Mononuclear cell (primary cell): ENCODE measurements around the gene KDM4C. TPM values are rescaled to one million over a fixed set of nuclear protein-coding genes. Genes with fewer than 3 reads are reported as not detected.
"Not testable (repeated sequence)": the region's sequence is repeated elsewhere in the genome, so short reads cannot be mapped to it uniquely, and the experiment has no call there.

Source experiments
- H3K27me3 ChIP-seq: 2 replicates; pipeline ENCODE4 v1.6.0; 2011; ENCODE audit warnings: low read length, control low read depth; ENCODE audit not compliant: insufficient read depth
- H3K4me1 ChIP-seq: 2 replicates; pipeline ENCODE4 v1.5.1; 2011; ENCODE audit warnings: mild to moderate bottlenecking, low read length, control low read depth; ENCODE audit not compliant: insufficient read depth
- H3K4me3 ChIP-seq: 2 replicates; pipeline ENCODE4 v1.5.1; 2011; ENCODE audit warnings: mild to moderate bottlenecking, low read length, moderate library complexity
- H3K9me3 ChIP-seq: 2 replicates; pipeline ENCODE4 v1.5.1; 2011; ENCODE audit warnings: low read depth, mild to moderate bottlenecking, control low read depth, low read length
- total RNA-seq: library from RNA; depleted of rRNA; stranded (reverse); fragments of >200 nt; gene quantifications from one replicate; pipeline ENCODE4 v1.2.3, GENCODE V29; 2012

Gene KDM4C
- total RNA-seq, 1 donor: 78.6 TPM

GRCh38 chr9:6757132-6757455, 679 bp upstream of the KDM4C start:
- Histone ChIP-seq H3K4me3 (peak overlapping the region; percentile 96), H3K27me3 (no peaks in the 10 kb centered on the region), H3K4me1 (peaks cover 22% of the 10 kb centered on the region), H3K9me3 (no peaks in the 10 kb centered on the region)

DNA sequence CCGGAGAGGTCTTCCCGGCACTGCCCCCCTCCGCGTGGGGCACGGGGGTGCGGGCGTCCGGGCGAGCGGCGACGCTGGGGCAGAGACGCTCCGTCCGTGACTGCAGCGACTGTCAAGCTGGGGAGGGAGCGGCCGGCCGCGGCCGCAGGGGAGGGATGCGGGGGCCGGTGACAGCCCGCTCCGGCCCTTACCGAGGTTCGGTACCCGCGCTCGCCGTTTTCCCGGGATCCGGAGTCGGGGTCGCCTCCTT, 400 bp downstream of the KDM4C start:
- Histone ChIP-seq H3K27me3 (no peaks in the 10 kb centered on the region), H3K9me3 (no peaks in the 10 kb centered on the region), H3K4me1 (peaks cover 22% of the 10 kb centered on the region), H3K4me3 (peak overlapping the region; percentile 96)

DNA sequence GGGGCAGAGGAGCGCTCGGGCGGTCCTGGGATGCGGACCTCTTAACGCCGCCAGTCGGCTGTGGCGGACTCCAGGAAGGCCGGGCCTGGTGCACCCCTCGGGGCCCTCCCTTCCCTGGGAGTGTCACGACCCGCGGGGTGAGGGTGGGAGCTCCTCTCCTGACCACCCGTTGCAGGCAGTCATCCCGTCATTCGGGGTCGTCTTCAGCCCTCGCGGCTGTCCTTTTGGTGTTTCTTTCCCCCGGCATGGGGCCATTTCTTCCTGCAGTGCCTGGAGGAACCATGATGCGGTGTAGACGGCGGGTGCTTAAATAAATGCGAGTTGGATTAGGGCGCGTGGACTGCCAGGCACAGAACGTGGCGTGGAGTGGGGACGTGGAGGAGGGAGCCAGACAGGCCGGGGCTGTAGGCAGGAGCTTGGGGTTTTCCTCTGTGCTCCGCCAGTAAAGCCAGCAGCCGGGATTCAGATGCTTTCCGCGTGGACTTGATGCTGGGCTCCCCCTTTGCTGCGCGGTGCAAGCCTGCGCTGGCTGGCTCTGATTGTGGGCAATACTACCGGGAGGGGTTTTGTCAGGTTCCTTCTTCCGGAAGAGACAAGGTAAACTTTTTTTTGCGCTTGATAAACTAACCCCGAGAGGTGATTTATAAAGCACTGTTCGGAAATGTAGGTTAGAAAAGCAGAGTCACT, 868 bp downstream of the KDM4C start:
- Histone ChIP-seq H3K27me3 (no peaks in the 10 kb centered on the region), H3K4me3 (peak overlapping the region; percentile 96), H3K9me3 (no peaks in the 10 kb centered on the region), H3K4me1 (peaks cover 22% of the 10 kb centered on the region)

DNA sequence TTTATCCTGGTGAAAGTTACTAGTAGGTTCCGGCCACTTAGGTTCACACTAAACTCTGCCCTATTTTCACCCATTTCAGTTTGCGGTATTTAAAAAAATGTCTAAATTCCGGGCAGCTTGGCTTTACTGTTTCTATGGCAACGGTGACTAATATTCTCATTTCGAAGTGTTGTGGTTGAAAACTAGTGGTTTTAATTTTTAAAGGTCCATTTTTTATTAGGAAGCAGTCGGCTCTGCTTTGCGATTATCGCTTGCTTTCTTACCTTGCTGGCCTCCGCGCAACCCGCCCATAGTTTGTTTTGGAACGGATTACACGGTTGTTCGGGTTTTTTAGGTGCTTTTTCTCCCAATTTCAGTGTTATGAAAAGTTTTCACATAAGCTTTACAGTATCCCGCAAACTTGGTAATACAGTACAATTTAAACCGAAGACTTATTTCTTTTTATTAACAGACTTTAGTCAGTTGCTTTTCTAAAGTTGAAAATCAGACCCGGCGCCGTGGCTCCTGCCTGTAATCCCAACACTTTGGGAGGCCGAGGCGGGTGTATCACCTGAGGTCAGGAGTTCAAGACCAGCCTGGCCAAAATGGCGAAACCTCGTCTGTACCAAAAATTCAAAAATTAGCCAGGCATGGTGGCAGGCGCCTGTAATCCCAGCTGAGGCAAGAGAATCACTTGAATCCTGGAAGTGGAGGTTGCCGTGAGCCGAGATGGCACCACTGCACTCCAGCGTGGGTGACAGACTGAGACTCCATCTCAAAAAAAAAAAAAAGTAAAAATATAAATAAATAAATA, 1.6 kb downstream of the KDM4C start:
- H3K27me3 ChIP-seq: no peaks in the 10 kb centered on the region
- H3K4me3 ChIP-seq: peak overlapping the region; percentile 96
- peaks cover 22% of the 10 kb centered on the region for H3K4me1 ChIP-seq
- H3K9me3 ChIP-seq: no peaks in the 10 kb centered on the region

DNA sequence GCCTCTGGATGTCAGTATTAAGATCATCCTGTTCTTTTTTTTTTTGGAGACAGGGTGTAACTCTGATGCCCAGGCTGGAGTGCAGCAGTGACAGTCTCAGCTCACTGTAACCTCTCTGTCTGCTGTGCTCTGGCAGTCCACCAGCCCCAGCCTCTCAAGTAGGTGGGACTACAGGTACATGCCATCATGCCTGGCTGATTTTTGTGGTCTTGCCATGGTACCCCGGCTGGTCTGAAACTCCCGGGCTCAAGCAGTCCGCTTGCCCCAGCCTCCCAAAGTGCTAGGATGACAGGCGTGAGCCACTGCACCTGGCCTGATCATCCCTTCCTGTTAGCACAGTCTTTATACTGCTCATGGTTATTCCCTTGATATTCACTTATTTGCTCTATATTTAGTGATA, 3.5 kb downstream of the KDM4C start:
- Histone ChIP-seq H3K27me3 (no peaks in the 10 kb centered on the region), H3K9me3 (no peaks in the 10 kb centered on the region), H3K4me1 (peaks cover 26% of the 10 kb centered on the region), H3K4me3 (no peak overlapping the region)

- H3K4me1 ChIP-seq: peaks cover 20% of the 10 kb centered on the region
- H3K4me3 ChIP-seq: no peak overlapping the region
- H3K9me3 ChIP-seq: no peaks in the 10 kb centered on the region
- no peaks in the 10 kb centered on the region for H3K27me3 ChIP-seq
These were observed 5.5 kb downstream of the KDM4C start for GRCh38 chr9:6763244-6763643.

- Histone ChIP-seq H3K9me3 (no peaks in the 10 kb centered on the region), H3K27me3 (no peaks in the 10 kb centered on the region), H3K4me1 (peaks cover 15% of the 10 kb centered on the region), H3K4me3 (no peak overlapping the region)
These were observed 6.2 kb downstream of the KDM4C start for GRCh38 chr9:6764011-6764410.

DNA sequence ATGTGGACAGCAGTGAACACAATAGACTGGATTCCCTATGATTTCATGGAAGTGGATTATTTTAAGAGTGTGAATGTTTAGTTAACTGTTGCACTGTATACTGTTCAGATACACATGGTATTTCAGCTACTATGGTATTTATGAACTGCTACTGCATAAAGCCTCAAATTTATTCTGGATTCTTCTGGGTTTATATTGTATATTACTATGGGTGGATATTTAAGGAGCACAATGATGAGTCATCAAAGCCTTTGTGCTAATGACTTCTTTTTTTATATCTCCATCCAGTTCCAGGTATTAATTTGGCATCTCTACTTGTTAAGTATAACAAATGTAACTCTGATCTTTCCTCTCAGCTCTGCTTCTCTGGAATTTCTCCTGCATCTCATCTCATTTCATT, 6.8 kb downstream of the KDM4C start:
- H3K4me3 ChIP-seq: no peak overlapping the region
- H3K27me3 ChIP-seq: no peaks in the 10 kb centered on the region
- peaks cover 10% of the 10 kb centered on the region for H3K4me1 ChIP-seq
- H3K9me3 ChIP-seq: no peaks in the 10 kb centered on the region

GRCh38 chr9:6764950-6765349, 7.2 kb downstream of the KDM4C start:
- no peaks in the 10 kb centered on the region for H3K27me3 ChIP-seq
- no peak overlapping the region for H3K4me3 ChIP-seq
- no peaks in the 10 kb centered on the region for H3K9me3 ChIP-seq
- H3K4me1 ChIP-seq: peaks cover 6% of the 10 kb centered on the region

DNA sequence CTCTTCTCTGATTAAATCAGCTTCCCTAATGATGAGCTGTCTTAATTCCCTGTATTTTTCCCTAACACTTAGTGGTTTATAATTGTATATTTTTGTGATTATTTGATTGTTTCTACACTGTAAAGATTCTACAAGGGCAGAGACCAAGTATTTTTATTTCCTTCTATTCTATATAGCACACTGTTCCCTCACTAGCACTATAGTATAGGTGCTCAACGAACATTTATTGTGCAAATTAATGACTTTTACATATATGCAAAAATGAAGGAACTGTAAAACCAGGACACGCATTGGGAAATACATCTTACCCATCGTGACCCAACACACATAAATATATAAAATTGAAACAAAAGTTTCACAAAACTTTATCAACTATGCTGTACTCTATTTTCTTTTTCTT, 7.6 kb downstream of the KDM4C start:
- peaks cover 5% of the 10 kb centered on the region for H3K4me1 ChIP-seq
- no peak overlapping the region for H3K4me3 ChIP-seq
- no peaks in the 10 kb centered on the region for H3K9me3 ChIP-seq
- no peaks in the 10 kb centered on the region for H3K27me3 ChIP-seq

DNA sequence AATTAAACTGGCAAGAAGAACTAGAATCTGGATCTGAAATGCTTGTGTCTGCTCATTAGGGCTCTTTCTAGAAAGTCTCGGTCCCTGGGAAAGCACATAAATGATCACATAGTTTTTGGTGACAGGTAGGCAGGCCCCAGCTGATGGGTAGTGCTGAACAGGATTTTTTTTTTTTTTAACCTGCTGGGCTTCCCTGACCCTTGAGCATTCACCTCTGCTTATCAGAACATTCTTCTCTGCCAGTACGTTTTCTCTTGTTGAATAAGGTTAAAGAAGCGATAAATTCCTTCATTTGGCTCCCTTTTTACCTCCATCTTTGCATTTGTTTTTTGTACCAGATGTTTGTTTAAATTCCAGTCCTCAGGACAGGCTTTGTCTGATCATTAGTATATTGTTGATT, 8.8 kb downstream of the KDM4C start:
- H3K9me3 ChIP-seq: no peaks in the 10 kb centered on the region

DNA sequence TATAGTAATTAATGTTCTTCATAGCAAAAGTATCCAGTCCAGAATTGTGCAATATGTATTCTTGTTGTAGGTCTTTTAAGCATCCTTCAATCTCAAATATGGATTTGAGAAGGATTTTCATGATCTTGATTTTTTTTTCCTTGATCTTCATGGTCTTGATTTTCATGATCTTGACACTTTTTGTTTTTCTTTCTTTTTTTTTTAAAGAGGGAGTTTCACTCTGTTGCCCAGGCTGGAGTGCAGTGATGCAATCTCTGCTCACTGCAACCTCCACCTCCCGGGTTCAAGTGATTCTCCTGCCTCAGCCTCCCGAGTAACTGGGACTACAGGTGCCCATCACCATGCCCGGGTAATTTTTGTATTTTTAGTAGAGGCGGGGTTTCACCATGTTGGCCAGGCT, 10.8 kb downstream of the KDM4C start:
- not testable (repeated sequence) for H3K4me1 ChIP-seq, H3K9me3 ChIP-seq, H3K4me3 ChIP-seq, H3K27me3 ChIP-seq

More for the DNA sequence above, 8.8 kb downstream of the KDM4C start:
- Histone ChIP-seq H3K4me1 (peaks cover 5% of the 10 kb centered on the region), H3K4me3 (no peak overlapping the region), H3K27me3 (no peaks in the 10 kb centered on the region)

DNA sequence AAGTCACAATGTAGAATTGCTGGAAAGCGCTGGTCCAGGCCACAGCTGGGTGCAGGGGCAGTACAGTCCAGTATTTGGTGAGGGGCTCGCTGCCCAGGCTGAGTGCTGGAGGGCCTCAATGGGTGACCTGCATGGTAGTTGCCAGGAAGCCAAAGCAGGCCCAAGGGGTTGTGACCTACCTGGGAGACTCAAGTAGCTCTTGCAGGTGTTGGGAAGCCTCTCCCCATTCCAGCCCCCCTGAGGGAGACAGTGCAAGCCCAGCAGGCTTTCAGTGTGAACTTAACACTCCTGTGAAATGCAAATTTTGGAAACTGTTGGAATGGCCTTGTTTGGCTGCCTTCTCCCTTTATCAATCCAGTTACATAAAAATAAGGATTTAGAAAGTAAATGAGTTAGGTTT, 13.9 kb downstream of the KDM4C start:
- no peaks in the 10 kb centered on the region for H3K27me3 ChIP-seq
- H3K4me1 ChIP-seq: peaks cover 2% of the 10 kb centered on the region
- H3K9me3 ChIP-seq: no peaks in the 10 kb centered on the region
- H3K4me3 ChIP-seq: no peak overlapping the region

DNA sequence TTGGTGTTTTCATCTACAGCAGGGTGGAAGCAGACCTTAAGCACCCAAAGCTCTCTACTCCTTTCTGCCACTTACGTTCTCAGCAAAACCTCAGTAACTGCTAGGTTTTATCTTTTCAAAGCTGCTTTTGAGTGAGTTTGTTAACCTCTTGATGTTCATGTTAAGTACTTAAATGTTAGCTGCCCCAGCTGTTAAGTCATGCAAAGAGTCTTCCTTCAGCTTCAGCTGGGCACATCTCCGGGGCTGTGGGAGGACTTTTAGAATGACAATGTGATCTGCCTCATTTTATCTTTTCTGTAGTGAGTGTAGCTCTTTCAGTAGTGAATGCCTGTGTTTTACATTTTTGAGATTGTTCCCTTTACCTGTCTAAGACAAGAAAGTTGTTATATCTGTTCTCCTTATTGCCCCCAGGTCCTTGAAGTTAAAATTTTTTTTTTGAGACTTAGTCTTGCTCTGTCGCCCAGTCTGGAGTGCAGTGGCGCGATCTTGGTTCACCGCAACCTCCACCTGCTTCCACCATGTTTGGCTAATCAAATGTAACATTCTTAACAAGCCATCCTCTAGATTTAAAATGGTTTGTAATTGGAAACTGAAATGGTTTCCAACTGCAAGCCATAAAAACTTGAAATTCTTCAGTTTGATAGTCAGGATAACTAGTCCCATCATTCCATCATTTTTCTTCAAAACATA, 19.6 kb downstream of the KDM4C start:
- Histone ChIP-seq H3K4me1 (peaks cover 37% of the 10 kb centered on the region), H3K4me3 (no peak overlapping the region), H3K27me3 (no peaks in the 10 kb centered on the region), H3K9me3 (no peaks in the 10 kb centered on the region)

GRCh38 chr9:6779417-6780241, 21.9 kb downstream of the KDM4C start:
- no peaks in the 10 kb centered on the region for H3K9me3 ChIP-seq
- no peaks in the 10 kb centered on the region for H3K27me3 ChIP-seq
- H3K4me3 ChIP-seq: no peak overlapping the region
- H3K4me1 ChIP-seq: peaks cover 60% of the 10 kb centered on the region
